Gastroesophageal sphincter (tissue), 3 donors: Measurements from ENCODE around the gene VPS13D.

Experiments
- CTCF ChIP-seq, 4 experiments: fragments of 200-600 bp in 2 of 4; fragments of 450-650 bp in 2 of 4; sonication (generic) in 1 of 4; IDR thresholded peaks; one replicate each; pipeline ENCODE4 v1.5.1; 2017 to 2019; ENCODE audit warnings: antibody characterized with exemption in 4 of 4, mild to moderate bottlenecking in 2 of 4, moderate library complexity in 2 of 4
- EP300 ChIP-seq: sonication (generic); formaldehyde crosslinking; IDR thresholded peaks from one replicate; pipeline ENCODE4 v1.6.1; 2017; ENCODE audit warnings: antibody characterized with exemption, mild to moderate bottlenecking
- POLR2A ChIP-seq, 2 donors: fragments of 450-650 bp; IDR thresholded peaks; one replicate each; pipeline ENCODE4 v1.6.1; 2017; ENCODE audit warnings: antibody characterized with exemption in 2 of 2, mild to moderate bottlenecking in 2 of 2, moderate library complexity in 1 of 2

- TF ChIP-seq CTCF (IDR thresholded peaks at IDR 0.05) (no peak), EP300 (no peak), POLR2A (IDR thresholded peaks at IDR 0.05) (no peak)
Observed at GRCh38 chr1:12469990-12470389, 240.2 kb downstream of the VPS13D start.
